GM18861 (cell line): Measurements from ENCODE around the gene HSPA4L.

Experiments
- ATAC-seq: cut with Tn5 transposase; IDR thresholded peaks from one replicate; pipeline ENCODE4 v1.9.1; 2021; ENCODE audit not compliant: unreplicated experiment

Gene HSPA4L

GRCh38 chr4:127856813-127857447 lies 74.8 kb downstream of the HSPA4L start:
- peak; percentile 84 for ATAC-seq

GRCh38 chr4:127857641-127858040 lies 75.5 kb downstream of the HSPA4L start:
- no peak for ATAC-seq

- ATAC-seq: no peak
These were observed 86.1 kb downstream of the HSPA4L start for GRCh38 chr4:127868196-127868595.

- no peak for ATAC-seq
These were observed 88.2 kb downstream of the HSPA4L start for GRCh38 chr4:127870281-127870680.

- no peak for ATAC-seq
These were observed 88.6 kb downstream of the HSPA4L start for GRCh38 chr4:127870688-127871087.

- no peak for ATAC-seq
These were observed 93.7 kb downstream of the HSPA4L start for GRCh38 chr4:127875791-127876190.

- ATAC-seq: peak; percentile 92
These were observed 98.8 kb downstream of the HSPA4L start, which contains the start of gene PLK4 for GRCh38 chr4:127880763-127881562. PLK4 (plus strand) TSS chr4:127880893; CDS start chr4:127881135, 242 bp downstream.

GRCh38 chr4:127881563-127881864 lies 99.4 kb downstream of the HSPA4L start:
- peak; percentile 34 for ATAC-seq

- no peak for ATAC-seq
These were observed 106.4 kb downstream of the HSPA4L start for GRCh38 chr4:127888559-127888958.

GRCh38 chr4:127889903-127890302 lies 107.8 kb downstream of the HSPA4L start:
- ATAC-seq: no peak
